Renal cortical epithelial cell (primary cell): ENCODE measurements around the gene RIPOR2. TPM values are rescaled to one million over a fixed set of nuclear protein-coding genes. Genes with fewer than 3 reads are reported as not detected.
A peak's percentile ranks its signal among the peaks of the same experiment; 100 is the strongest.
"Not testable (repeated sequence)": the region's sequence is repeated elsewhere in the genome, so short reads cannot be mapped to it uniquely, and the experiment has no call there.

Source experiments
- DNase-seq: peaks from one replicate; pipeline ENCODE4 v3.0.0-alpha.2; 2011; ENCODE audit warnings: low read depth
- total RNA-seq: library from RNA; depleted of rRNA; stranded (reverse); fragments of >200 nt; gene quantifications from 2 replicates; pipeline ENCODE4 v1.2.3, GENCODE V29; 2014

RIPOR2 gene
- total RNA-seq, 1 donor from 2014 or later = 0.60 TPM

DNA sequence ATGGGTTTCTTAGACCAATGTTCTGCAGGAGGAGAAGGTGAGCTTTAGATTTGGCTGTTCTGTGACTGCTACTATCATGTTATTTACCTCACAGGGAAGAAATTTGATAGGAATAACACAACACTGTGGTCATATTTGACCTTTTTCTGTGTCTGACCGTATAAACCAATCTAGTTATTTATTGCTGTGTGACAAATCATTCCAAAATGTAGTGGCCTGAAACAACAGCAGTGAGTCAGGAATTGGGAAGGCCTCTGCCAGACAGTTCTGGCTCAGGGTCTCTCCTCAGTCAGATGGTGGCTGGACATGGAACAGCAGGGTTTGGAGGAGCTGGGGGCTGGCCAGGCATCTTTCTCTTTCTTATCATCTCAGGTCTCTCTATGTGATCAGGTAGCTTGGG is 33.0 kb downstream of the RIPOR2 start:
- peak; percentile 77 for DNase-seq

GRCh38 chr6:24901698-24902328 is 33.9 kb downstream of the RIPOR2 start:
- no peak for DNase-seq

- DNase-seq = no peak
Measured at GRCh38 chr6:24900917-24901697, 34.7 kb downstream of the RIPOR2 start.

DNA sequence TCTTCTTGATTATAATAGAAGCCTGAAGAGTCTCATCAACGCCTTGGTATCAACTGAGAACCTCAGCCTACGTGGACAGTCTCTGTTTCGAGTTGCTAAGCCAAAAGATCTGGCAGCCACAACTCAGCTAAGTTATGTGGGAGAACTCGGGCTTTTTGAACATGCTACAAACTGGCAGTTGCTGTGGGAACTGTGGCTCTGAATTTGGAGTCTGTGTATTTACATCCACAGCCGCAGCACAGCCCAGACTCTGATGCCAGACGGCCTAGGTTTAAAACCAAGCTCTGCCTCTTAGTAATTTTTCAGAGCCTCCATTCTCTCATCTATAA is 35.8 kb downstream of the RIPOR2 start:
- DNase-seq = no peak

DNA sequence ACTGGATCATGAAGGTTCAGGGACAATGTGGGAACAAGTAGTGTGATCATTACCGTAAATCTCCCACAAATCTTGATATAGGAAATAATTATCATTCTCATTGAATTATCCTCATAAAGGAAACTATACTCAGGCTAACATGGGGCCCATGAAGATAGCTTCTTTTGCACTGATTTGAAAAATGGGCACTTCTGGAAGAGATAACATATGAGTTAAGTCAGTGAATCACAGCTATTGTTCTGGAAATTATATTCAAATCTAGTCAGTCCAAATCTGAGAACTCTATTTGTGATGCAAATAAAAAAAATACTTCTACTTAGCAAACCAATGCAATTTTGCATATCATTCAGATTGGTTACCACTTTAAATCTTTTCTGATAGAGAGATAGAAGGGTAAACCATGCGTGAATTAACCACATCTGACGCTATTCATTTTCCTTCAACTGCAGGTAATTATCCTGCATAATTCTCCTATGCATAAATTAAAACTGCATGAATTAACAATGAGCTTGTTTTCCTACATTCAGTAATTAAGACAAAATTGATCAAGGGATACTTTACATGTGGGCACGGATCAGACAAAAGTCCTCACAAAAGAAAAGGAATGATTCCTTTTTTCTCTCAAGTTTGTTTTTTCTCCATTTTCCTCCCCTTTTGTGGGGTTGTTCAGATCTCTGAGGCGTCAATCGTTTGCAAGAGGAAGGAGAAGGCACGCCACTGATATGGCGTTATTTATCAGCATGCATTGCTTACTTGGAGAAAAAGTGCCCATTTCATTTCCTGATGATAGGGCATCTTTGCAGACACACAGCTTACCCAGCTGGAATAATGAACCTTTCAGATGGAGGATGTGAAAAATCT is 36.4 kb downstream of the RIPOR2 start:
- no peak for DNase-seq

GRCh38 chr6:24898676-24899075 is 37.1 kb downstream of the RIPOR2 start:
- DNase-seq = no peak

DNA sequence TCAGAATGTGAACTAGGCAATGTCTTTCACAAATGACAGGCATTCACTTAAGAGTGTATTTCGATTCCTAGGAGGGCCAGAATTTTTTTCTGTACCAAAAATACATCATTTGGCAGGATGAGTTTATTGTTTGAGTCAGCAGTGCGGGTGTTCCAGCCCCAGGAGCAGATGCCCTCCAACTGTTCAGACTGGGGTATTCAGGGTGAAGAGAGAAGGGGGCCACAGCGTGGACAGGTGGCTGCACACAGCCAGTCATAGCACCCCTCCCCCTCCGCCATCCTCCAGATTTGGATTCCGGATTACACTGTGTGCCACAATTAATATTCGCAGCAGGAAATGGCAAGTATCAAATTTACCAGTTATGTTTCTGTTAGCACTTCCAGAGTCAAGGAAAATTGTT is 38.6 kb downstream of the RIPOR2 start:
- DNase-seq = no peak

DNA sequence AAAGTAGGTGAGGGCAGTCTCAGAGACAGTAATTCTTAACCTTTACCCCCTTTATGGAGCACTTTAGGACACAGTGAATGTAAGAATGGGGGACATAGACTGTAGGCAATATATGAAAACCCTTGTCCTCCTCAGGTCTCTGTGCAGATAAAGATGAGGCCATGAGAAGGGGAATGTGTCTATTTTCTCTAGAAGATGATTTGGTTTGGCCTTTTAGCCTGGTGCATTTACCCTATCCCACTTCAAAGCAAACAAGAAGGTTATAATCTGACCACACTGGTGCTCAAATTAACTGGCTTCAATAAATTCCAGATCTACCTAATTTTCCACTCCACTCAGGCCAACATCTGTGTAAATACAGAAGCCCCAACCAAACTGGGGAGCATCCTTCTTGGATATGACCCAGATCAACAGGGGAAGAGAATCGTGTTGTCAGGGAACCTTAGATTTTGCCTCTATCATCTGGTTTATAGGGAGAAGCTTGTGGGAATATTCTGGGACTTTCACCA is 42.4 kb downstream of the RIPOR2 start:
- no peak for DNase-seq

- DNase-seq = no peak
Measured at GRCh38 chr6:24891004-24891403, 44.8 kb downstream of the RIPOR2 start.

DNA sequence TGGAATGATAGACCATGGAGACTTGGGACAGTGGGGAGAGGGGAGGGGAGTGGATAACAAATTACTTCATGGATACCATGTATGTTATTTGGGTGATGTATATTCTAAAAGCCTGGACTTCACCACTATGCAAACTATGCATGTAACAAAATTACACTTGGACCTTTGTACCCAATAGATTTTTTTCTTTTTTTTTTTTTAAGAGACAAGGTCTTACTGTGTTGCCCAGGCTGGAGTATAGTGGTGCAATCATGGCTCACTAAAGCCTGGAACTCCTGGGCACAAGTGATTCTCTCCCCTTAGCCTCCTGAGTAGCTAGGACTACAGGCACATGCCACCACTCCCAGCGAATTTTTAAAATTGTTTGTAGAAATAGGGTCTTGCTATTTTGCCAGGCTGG is 45.3 kb downstream of the RIPOR2 start:
- DNase-seq = no peak

GRCh38 chr6:24888715-24889370 is 46.9 kb downstream of the RIPOR2 start:
- DNase-seq = no peak

GRCh38 chr6:24887545-24888140 is 48.1 kb downstream of the RIPOR2 start:
- no peak for DNase-seq

- DNase-seq = no peak
Measured at GRCh38 chr6:24883618-24884017, 52.1 kb downstream of the RIPOR2 start.

GRCh38 chr6:24882835-24883555 is 52.8 kb downstream of the RIPOR2 start:
- no peak for DNase-seq

- DNase-seq = no peak
Measured at GRCh38 chr6:24882295-24882694, 53.5 kb downstream of the RIPOR2 start.

DNA sequence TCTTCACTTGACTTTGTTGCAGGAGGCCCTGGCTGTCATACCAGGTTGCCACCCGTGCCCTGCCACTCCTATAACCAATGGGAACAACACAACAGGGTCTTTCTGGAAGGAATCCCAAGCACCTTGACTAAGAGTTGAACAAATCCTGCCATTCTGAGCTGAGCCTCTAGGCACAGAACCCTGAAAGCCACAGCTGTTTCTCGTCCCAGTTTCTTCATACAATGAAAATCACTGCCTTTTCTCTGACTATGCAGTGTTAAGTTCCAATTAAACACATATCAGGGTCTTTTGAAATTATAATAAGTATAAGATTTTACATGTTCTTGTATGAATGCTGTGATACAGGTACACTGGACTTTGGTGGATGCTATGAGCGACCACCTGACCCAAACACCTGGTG is 54.4 kb downstream of the RIPOR2 start:
- no peak for DNase-seq

DNA sequence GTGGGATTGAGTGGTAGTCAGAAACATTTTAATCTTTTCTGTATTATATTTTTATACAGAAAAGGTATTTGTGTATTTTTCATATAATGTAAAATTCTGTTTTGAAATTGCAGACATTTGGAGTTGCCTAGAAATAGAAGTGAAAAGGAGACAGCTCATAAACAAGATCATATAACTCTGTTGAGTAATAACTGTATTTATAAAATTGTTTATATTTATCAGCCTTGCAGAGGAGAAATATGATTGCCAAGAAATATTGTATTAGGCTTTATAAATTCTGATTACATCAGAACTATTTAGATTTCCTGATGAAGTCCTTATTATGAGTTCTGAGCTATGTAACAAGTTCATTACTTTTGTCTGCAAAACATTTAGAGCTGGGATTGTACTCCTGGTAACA is 55.3 kb downstream of the RIPOR2 start:
- no peak for DNase-seq

DNA sequence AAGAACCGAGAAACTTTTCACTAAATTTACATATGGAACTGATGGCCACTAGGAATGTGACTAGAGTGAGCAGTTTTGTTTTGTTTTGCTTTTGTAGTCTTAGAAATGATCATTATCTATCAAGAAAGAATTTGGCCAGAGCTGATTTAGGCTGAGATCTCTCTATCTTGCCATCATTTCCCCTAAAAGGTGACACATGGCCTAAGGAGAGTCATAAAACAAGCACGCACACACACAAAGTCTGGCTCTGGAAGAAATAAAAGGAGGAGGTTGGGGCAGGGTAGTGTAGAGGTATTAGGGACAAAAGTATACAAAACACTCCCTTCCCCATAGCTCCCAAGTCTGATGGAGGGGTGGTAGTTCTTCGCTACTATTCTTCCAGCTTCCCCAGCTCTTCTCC is 56.4 kb downstream of the RIPOR2 start:
- no peak for DNase-seq

DNA sequence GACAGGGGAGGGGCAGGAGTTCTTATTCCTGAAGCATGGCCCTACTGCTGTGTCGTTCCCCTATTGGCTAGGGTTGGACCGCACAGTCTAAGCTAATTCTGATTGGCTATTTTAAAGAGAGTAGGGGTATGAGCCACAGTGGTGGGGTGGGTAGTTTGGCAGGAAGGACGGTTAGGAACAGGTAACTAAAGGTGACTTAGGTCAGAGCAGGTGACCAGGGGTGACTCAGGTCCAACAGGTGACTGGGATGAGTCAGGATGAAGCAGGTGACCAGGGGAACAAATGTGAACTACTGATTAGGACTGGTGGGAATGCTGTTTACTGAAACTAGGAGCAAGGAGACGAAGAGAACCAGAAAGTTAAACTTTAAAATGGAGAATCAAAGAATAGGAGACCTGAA is 58.0 kb downstream of the RIPOR2 start:
- DNase-seq = not testable (repeated sequence)

GRCh38 chr6:24876499-24877465 is 59.0 kb downstream of the RIPOR2 start:
- peak; percentile 4 for DNase-seq
